SK-N-MC (cell line): Measurements from ENCODE around the gene DDX1.

ENCODE experiments used
- EZH2 ChIP-seq: fragments of 200-600 bp; sonication (generic); IDR thresholded peaks from one replicate; pipeline ENCODE4 v1.6.1; 2017; ENCODE audit warnings: antibody characterized with exemption
- FOXP2 ChIP-seq: optimal IDR thresholded peaks from 2 replicates; pipeline ENCODE3; 2011; ENCODE audit warnings: mild to moderate bottlenecking, moderate library complexity; ENCODE audit not compliant: insufficient read depth; ENCODE audit errors: extremely low read length, control extremely low read depth
- POLR2AphosphoS5 ChIP-seq: IDR thresholded peaks from 2 replicates; pipeline ENCODE4 v1.6.1; 2012; ENCODE audit warnings: mild to moderate bottlenecking, low read depth, low read length, borderline replicate concordance

DNA sequence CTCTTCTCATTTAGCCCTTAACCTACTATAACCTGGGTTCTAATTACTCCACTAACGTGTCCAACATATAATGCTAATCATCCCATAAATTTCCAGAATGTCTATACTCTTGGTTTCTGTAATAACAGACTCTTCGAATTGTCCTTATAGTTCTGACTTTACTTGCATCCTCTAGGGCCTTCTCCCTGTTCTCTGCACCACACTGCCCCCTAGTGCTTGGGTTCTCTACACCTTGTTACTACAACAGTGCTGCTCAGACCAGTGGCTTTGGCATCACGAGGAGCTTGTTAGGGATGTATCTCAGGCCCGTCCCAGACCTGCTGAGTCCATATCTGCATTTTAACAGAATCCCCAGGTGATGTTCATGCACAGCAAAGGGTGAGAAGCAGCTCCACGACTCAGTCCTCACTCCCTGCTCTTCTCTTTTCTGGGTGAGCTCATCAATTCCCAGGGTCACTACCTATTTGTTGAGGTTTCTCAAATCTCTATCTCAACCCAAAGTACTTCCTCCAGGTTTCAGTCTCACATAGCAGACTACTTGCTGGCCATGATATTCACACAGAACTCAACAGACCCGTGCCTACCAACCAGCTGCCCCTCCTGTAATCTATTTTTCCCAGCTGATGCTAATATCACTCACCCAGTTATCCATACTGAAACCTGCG is 14.5 kb upstream of the DDX1 start:
- no peak for TF ChIP-seq EZH2
- no peak for TF ChIP-seq POLR2AphosphoS5
- TF ChIP-seq FOXP2, result no peak
